Spleen (tissue), 7 donors: Measurements from ENCODE around the gene MED23.

Experiments
- CTCF ChIP-seq, 11 experiments: fragments of 200-600 bp in 7 of 11; fragments of 450-650 bp in 4 of 11; sonication (generic) in 4 of 11; IDR thresholded peaks in 8 of 11; conservative IDR thresholded peaks in 3 of 11; 1 replicate in 7 of 11; 2 replicates in 4 of 11; pipeline versions ENCODE4 v1.4.0 to v1.8.0; 2016 to 2021; ENCODE audit warnings: antibody characterized with exemption in 11 of 11, inconsistent platforms in 4 of 11, mild to moderate bottlenecking in 1 of 11
- POLR2A ChIP-seq, 3 donors: fragments of 450-650 bp; IDR thresholded peaks; one replicate each; pipeline ENCODE4 v1.5.1; 2017; ENCODE audit warnings: antibody characterized with exemption in 3 of 3, mild to moderate bottlenecking in 1 of 3
- donor health status: DM: no; HTN: no; CAD: no; lungs with moderate emphysema.
- donor health status: DM: no; HTN: no; CAD: no.
- donor health status: DM: no; HTN: no; CAD: no.

GRCh38 chr6:131660195-131660594, 32.2 kb upstream of the MED23 start:
- TF ChIP-seq CTCF (IDR thresholded peaks at IDR 0.05 in 8 of 11, conservative IDR thresholded peaks at IDR 0.05 in 3 of 11) = no peak
- TF ChIP-seq POLR2A (IDR thresholded peaks at IDR 0.05) = no peak
